ENCODE results near the gene MYBBP1A. TPM values are rescaled to one million over a fixed set of nuclear protein-coding genes. Genes with fewer than 3 reads are reported as not detected.

Gene MYBBP1A
- total RNA-seq, 4 donors from 2014 or later, result 53.9 to 83.7 (median 54.5) TPM

DNA sequence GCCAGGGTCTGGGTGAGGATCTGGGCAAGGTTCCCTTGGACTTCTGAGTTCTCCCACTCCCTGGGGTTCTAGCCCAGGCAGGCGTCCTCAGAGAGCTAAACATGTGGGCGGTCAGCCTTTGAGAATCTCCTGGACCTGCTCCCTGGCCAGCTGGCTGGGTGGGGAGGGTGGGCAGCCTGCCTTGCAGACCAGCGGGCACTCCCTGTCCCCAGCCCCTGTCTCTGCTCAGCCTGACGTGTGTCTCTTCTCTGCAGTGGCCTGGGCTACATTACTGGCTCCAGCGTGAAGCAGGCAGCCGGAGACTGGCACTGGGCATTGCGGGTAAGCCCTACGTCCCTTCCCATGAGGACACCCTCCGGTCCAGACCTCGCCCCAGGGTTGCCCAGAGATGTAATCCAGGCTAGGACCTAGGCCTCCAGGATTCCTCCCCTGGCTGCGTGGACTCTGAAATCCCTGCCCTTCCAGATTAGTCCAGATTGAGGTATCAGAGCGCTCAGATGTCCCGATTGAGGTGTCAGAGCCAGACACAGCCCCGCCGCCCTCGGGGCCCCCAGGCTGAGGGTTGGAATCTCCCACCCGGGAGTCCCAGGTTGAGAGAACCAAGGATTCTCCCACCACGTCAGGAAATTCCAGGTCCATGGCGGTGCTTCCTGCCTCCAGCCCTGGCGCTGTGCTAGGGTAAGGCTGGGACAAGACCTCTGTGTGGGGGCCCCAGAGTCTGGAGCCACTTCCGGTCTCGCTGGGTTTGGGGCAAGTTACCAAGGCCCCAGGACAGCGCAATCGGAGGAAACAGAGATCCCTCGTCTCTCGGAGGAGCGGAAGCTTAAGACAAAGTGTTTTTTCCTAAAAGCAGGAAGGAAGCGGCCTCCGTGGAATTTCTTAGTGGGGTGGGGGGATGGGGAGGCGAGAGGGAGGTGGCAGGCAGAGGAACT is 24.1 kb downstream of the MYBBP1A start:
- 53 to 63% methylated on average over 19 to 26 of the region's 30 CpGs for WGBS, 2 donors
- H3K4me3 ChIP-seq (ENCODE audit: low read depth, poor library complexity, severe bottlenecking), result no peak overlapping the region
- TF ChIP-seq, protein P1, sequence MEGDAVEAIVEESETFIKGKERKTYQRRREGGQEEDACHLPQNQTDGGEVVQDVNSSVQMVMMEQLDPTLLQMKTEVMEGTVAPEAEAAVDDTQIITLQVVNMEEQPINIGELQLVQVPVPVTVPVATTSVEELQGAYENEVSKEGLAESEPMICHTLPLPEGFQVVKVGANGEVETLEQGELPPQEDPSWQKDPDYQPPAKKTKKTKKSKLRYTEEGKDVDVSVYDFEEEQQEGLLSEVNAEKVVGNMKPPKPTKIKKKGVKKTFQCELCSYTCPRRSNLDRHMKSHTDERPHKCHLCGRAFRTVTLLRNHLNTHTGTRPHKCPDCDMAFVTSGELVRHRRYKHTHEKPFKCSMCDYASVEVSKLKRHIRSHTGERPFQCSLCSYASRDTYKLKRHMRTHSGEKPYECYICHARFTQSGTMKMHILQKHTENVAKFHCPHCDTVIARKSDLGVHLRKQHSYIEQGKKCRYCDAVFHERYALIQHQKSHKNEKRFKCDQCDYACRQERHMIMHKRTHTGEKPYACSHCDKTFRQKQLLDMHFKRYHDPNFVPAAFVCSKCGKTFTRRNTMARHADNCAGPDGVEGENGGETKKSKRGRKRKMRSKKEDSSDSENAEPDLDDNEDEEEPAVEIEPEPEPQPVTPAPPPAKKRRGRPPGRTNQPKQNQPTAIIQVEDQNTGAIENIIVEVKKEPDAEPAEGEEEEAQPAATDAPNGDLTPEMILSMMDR (IDR thresholded peaks at IDR 0.05), result no peak
- TF ChIP-seq POLR2A (IDR thresholded peaks at IDR 0.05), result no peak
- no peak for DNase-seq (ENCODE audit: low spot score in 2 of 2)
- intact Hi-C loops (cut with DNase I; ENCODE audit: low total_unique reads), result no loop called here

DNA sequence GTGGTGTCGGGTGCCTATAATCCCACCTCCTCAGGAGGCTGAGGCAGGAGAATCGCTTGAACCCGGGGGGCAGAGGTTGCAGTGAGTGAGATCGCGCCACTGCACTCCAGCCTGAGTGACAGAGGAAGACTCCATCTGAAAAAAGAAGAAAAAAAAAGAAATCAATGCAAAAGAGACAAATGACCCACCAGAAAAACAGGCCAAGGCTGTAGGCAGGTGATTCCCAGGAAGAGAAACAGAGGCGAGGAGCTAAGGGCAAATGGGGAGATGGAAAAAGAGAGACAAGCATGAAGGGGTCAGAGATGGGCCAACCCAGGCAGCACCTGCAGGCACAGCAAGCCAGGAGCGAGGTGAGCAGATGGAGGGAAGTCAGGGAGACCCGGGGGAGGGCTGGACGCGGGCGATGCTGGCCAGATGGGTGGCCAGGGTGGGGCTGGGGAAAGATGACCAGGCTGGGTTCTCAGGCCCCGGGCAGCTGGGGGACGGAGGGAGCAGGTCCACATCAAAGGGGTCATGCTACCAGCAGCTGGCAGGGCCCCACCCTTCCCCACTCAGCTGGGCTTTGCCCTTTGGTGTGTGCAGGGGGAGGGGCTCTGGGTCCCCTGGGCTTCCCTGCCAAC is 25.5 kb downstream of the MYBBP1A start:
- 72 to 83% methylated on average over 12 to 13 of the region's 13 CpGs for WGBS, 2 donors
- intact Hi-C loops (cut with DNase I; ENCODE audit: low total_unique reads), result no loop called here
- no peak for TF ChIP-seq POLR2A (IDR thresholded peaks at IDR 0.05)
- TF ChIP-seq, protein P1 (IDR thresholded peaks at IDR 0.05), result no peak

DNA sequence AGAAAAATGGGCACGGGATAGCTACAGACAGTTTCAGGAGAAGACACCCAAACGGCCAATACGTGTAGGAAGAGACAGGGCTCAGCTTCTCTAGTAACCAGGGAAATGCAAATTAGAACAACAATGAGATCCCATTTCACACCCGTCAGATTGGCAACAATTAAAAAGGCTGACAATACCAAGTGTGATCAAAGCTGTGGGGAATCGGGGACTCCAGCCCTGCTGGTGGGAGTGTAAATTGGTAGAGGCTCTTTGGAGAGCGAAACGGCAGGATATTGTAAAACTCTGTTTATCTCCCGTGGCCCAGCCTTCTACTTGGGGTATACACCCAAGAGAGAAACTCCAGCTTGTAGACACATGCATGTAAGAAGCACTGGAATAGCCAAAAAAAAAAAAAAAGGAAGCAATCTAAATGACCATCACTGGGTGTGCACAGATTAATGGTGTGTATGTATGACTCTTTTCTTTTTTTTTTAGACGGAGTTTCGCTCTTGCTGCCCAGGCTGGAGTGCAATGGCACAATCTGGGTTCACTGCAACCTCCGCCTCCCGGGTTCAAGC is 27.5 kb downstream of the MYBBP1A start:
- TF ChIP-seq POLR2A (IDR thresholded peaks at IDR 0.05), result no peak
- TF ChIP-seq, protein P1 (IDR thresholded peaks at IDR 0.05), result no peak
- no peak for DNase-seq (ENCODE audit: low spot score in 2 of 2)
- no peak overlapping the region for H3K4me3 ChIP-seq (ENCODE audit: low read depth, poor library complexity, severe bottlenecking)
- intact Hi-C loops (cut with DNase I; ENCODE audit: low total_unique reads), result no loop called here
- 59 to 63% methylated on average over 12 of the region's 12 CpGs for whole genome bisulfite sequencing, 2 donors

More for the DNA sequence above, 25.5 kb downstream of the MYBBP1A start:
- no peak overlapping the region for H3K4me3 ChIP-seq (ENCODE audit: low read depth, poor library complexity, severe bottlenecking)
- DNase-seq (ENCODE audit: low spot score in 2 of 2), result no peak

DNA sequence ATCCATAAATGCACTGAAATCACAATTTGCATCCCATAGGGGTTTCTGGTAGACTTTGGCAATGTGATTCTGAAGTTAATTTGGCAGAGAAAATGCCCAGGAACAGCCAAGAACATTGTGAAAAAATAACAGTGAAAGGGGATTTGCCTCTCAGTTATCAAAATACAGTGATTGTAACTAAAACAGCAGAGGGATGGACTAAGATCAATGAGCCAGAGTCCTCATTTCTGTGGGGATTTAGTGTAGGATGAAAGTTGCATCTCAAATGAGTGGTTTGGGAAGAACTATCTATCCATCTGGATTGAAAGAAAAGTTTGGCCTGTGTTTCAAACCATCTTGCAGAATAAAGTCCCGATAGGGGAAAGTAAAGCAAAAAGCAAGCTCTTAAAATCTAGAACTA is 28.1 kb downstream of the MYBBP1A start:
- DNase-seq (ENCODE audit: low spot score in 2 of 2), result no peak
- 39 to 43% methylated on average over 1 of the region's 1 CpG for WGBS, 2 donors
- intact Hi-C loops (cut with DNase I; ENCODE audit: low total_unique reads), result no loop called here
- no peak overlapping the region for H3K4me3 ChIP-seq (ENCODE audit: low read depth, poor library complexity, severe bottlenecking)
- TF ChIP-seq, protein P1 (IDR thresholded peaks at IDR 0.05), result no peak
- no peak for TF ChIP-seq POLR2A (IDR thresholded peaks at IDR 0.05)

DNA sequence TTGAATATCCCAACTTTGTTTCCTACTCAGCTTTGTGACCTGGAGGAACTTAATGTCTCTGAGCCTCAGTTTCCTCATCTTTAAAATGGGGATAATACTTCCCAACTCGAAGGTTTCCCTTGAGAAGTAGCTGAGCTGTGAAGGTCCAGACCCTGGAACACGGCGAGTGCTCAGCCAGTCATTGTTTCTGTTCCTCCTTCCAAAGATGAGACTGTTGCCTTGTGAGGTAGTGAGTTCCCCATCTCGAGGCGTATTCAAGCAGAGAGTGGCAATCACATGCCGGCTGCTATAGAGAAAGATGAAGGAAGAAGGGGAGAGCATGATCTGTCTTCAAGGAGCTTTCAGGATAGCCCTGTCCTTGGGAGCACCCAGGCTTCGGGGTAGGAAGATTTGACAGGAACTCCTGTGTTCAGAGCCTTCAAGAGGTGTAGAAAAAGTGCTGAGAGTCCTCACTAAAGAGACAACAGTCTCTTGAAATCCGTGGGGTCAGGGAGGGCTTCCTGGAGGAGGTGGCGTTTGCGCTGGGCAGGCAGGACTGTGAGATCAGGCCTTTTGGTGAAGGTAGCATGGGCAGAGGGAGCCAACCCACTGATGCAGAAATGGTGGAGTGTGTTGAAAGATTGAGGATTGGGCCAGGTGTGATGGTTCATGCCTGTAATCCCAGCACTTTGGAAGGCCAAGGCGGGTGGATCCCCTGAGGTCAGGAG is 29.3 kb downstream of the MYBBP1A start:
- no peak for DNase-seq (ENCODE audit: low spot score in 2 of 2)
- 77 to 90% methylated on average over 11 of the region's 11 CpGs for WGBS, 2 donors
- TF ChIP-seq POLR2A (IDR thresholded peaks at IDR 0.05), result no peak
- TF ChIP-seq, protein P1 (IDR thresholded peaks at IDR 0.05), result no peak
- H3K4me3 ChIP-seq (ENCODE audit: low read depth, poor library complexity, severe bottlenecking), result no peak overlapping the region
- intact Hi-C loops (cut with DNase I; ENCODE audit: low total_unique reads), result no loop called here
